ENCODE measurements around the gene BCL2L13.
"Not testable (repeated sequence)": the region's sequence is repeated elsewhere in the genome, so short reads cannot be mapped to it uniquely, and the experiment has no call there.

Gene BCL2L13

DNA sequence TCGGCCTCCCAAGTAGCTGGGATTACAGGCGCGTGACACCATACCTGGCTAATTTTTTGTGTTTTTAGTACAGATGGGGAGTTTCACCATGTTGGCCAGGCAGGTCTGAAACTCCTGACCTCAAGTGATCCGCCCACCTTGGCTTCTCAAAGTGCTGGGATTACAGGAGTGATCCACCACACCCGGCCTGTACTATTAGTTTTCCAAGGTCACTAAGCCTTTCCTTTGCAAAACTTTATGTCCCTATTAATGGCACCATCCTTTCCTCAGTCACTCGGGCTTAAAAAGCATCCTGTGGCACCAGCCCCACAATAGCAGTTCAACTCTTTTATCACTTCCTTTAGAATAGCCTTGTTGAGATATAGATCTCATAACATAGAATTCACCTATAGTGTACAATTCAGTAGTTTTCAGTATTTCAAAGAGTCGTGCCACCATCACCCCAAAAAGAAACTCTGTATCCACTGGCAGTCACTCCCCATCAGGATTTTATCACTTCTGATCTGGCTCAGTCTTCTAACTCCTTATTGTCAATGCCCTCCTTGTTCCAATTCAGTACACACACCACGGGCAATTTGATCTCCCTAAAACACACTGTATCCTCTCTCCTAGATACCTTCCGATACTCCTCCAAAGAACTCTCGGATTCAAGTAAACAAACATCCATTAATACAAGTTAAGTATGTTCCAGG, 921 bp upstream of the BCL2L13 start:
- no peak for FAIRE-seq

DNA sequence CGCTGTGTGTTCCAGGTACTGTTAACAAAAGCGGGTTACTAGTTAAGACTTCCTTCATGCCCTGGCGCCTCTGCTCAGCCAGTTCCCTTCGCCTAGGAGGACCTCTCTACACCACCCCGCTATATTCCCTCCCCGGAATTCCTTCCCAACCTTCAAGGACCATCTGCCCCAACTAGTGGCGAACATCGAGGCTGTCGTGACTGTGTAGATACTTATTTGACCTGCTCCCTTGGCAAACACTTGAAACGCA, 450 bp upstream of the BCL2L13 start:
- FAIRE-seq: no peak

DNA sequence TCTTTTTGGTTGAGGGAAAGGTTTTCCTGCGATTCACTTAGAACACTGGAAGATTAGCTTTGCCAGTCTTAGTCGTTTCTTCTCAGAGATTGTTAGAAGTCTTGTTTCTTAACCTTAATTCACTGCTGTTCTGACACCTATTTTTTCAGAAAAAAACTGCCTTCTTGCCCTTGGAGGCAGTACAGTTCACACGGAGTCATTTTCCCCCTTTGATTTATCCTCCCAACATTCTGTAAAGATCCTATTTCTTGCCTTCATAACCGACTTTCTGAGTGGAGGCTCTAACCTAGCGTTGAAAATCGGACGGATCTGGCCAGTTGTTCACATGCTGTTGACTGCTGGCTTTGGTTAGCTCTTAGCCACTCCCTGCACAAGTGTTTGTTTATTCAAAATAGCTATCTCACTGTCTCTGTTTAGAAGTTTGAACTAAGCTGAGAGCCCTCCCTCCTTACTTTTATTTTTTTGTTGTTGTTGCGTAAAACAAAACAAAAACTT, 737 bp downstream of the BCL2L13 start:
- no peak for FAIRE-seq

DNA sequence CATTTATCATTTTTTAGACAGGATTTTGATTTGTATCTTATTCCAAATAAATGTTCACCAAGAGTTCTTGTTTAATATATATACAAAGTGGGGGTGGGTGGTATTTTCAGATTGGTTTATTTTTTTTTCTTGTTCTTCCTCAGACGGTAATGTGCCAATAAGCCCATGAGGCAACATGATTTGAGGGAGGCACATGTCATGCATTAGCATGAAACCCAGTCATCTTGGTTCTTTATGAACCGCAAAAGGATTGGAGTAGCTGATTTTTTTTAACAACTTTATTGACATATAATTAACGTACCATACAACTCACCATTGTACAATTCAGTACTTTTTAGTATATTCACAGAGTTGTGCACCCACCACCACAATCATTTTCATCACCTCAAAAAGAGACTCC, 2.7 kb downstream of the BCL2L13 start:
- no peak for FAIRE-seq

DNA sequence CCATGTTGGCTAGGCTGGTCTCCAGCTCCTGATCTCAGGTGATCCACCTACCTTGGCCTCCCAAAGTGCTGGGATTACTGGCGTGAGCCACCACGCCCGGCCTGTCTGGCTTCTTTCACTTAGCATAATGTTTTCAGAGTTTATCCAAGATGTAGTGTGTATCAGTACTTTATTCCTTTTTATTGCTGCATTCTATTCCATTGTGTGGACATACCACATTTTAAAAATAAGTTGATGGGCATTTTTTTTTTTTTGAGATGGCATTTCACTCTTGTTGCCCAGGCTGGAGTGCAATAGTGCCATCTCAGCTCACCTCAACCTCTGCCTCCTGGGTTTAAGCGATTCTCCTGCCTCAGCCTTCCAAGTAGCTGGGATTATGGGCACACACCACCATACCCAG, 3.8 kb downstream of the BCL2L13 start:
- not testable (repeated sequence) for FAIRE-seq

DNA sequence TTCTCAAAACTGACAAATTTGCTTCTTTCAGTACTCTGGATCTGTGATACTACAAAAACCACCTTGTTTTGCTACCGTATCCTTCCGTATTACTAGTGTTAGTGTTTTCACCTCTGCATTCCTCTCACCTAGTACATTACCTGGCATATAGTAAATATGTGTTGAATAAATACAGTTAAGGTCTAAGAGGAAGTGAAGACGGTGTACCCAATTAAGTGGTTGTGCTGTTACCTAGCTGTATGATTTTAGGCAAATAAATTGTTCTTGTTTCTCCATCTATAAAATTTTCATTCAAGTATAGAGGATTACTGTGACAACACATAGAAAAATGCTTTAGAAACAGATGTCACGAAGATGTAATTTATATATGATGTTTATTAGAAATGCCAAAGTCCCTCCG, 8.9 kb downstream of the BCL2L13 start:
- no peak for FAIRE-seq

DNA sequence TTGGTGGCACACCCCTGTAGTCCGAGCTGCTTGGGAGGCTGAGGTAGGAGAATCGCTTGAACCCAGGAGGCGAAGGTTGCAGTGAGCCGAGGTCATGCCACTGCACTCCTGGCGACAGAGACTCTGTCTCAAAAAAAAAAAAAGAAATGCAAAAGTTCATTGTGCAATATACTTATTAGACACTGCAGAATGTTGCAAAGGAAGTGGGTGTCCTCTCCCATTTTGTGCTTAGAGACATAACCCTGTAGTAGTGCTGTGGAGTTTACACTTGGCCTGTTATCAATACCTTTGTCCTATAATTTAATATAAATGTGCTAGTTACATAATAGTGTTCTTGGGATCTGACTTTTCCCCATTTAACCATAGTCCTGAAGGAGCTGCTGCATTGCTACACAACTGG, 9.4 kb downstream of the BCL2L13 start:
- no peak for FAIRE-seq

DNA sequence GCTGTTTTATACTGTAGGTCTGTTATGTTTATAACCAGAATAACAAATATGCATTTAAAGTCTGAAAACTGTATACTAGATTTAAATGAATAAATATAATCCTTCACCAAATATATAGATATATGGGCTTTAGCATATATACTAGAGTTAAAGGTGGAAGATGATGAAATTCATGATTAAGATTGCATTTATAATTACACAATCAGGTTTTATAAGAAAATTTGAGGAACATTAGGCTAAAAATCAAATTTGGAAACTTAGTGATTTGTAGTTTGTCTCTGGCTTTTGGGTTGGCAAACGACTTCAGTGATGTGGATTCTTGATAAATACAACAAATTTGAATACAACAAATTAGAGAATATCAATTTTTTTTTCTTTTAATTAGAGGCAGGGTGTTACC, 10.0 kb downstream of the BCL2L13 start:
- no peak for FAIRE-seq

DNA sequence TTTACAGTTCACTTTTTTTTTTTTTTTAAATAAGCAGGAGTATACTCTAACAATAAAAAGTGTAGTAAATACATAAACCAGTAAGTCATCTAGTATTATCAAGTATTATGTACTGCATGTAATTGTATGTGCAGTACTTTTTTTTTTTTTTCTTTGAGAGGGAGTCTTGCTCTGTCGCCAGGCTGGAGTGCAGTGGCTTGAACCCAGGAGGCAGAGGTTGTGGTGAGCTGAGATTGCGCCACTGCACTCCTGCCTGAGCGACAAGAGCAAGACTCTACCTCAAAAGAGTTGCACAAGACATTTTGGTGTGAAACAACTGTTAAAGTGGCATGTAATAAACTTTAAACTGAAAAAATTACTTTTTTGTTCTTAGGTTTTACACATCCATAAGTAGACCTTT, 16.7 kb downstream of the BCL2L13 start:
- FAIRE-seq: no peak

DNA sequence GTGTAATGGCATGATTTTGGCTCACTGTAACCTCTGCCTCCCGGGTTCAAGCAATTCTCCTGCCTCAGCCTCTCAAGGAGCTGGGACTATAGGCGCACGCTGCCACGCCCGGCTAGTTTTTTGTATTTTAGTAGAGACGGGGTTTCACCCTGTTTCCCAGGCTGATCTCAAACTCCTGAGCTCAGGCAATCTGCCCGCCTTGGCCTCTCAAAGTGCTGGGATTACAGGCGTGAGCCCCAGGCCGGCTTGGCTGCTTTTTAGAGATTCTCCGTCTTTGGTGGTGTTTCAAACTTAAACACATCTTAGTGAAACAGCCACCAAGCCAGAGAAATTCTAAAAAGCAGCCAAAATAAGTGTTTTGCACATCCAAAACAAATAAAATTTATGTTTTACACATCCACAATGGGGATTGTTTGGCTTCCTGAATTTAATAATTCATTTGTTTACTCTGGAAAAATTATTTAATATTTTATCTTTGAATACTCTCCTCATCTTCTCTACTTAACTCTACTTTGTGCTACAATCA, 18.4 kb downstream of the BCL2L13 start:
- FAIRE-seq: no peak

DNA sequence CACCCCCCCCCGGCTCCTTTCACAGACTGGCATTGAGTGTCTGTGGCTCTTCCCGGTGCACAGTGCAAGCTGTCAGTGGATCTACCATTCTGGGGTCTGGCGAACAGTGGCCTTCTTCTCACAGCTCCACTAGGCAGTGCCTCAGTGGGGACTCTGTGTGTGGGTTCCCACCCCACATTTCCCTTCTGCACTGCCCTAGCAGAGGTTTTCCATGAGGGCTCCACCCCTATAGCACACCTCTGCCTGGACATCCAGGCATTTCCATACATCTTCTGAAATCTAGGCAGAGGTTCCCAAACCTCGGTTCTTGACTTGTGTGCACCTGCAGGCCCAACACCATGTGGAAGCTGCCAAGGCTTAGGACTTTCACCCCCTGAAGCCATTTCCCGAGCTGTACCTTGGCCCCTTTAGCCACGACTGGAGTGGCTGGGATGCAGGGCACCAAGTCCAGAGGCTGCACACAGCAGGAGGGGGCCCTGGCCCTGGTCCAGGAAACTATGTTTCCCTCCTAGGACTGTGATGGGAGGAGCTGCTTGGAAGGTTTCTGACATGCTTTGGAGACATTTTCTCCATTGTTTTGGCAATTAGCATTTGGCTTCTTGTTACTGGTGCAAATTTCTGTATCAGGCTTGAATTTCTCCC, 26.0 kb downstream of the BCL2L13 start:
- FAIRE-seq: no peak

DNA sequence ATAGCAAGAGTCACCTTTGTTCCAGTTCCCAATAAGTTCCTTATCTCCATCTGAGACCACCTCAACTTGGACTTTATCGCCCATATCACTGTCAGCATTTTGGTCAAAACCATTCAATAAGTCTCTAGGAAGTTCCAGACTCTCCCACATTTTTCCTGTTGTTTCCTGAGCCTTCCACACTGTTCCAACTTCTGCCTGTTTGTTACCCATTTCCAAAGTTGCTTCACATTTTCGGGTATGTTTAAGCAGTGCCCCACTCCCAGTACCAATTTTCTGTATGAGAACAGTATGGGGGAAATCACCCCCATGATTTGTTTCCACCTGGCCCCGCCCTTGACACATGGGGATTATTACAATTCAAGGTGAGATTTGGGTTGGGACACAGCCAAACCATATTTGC, 26.7 kb downstream of the BCL2L13 start:
- FAIRE-seq: no peak

DNA sequence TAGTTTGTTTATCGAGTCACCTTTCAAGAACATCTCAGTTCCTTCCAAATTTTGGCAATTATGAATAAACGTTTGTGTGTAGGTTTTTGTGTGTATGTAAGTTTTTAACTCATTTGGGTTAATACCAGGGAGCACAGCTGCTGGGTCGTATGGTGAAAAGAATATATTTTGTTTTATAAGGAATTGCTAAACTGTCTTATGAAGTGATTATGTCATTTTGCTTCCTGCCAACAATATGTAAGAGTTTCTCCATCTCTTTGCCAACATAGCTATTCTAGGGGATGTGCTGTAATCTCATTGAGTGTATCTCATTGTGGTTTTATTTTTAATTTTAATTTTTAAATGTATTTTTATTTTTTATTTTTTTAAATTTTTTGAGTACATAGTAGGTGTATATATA, 27.3 kb downstream of the BCL2L13 start:
- no peak for FAIRE-seq

DNA sequence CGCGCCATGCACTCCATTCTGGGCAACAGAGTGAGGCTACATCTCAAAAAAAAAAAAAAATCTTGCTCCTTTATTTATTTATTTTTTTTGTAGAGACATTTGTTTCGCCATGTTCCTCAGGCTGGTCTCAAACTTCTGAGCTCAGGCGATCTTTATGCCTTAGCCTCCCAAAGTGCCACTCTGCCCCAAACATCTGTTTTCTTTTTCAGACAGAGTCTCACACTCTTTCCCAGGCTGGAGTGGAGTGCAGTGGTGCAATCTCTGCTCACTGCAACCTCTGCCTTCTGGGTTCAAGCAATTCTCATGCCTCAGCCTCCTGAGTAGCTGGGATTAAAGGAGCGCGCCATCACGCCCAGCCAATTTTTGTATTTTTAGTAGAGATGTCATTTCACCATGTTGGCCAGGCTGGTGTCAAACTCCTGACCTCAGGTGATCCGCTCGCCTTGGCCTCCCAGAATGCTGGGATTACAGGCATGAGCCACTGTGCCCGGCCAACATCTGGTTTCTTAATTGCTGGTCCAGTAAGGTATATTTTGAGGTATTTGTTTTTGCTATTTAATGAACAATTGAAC, 33.0 kb downstream of the BCL2L13 start:
- not testable (repeated sequence) for FAIRE-seq

DNA sequence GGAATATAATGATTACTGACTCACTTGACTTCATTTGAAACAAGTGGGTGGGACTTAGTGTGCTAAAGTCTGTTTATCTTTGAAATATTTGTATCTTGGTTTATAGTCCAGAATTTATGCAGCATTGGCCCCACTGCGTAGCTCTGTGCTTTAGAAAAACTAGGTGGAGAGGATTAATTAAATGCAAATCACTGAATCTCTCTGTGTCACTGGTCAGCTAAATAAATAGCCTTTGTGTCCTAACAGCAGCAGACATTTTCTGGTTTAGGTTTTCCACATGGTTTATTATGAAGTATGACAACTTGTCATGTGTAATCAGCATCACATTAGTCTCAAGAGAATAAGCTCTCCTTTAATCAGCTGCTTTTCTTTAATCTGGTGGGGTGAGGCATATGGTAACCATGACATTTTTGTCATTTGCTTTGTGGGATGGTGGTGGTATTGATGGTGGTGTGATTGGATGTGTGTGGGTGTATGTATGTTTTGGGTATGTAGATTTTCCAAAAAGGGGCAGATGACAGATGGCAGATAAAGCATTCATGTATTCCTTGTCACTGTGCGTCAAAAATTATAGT, 33.9 kb downstream of the BCL2L13 start:
- FAIRE-seq: no peak

DNA sequence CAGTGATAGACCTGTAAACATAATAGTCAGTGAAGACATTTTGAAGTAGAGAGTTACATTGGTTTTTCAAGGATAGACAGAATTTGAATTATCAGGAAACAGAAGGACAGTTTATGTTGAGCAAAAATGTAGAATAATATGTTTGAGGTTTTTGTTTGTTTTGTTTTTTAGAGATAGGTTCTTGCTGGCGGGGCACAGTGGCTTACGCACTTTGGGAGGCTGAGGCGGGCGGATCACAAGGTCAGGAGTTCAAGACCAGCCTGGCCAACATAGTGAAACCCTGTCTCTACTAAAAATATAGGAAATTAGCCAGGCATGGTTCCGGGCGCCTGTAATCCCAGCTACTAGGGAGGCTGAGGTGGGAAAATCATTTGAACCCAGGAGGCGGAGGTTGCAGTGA, 35.6 kb downstream of the BCL2L13 start:
- FAIRE-seq: no peak

DNA sequence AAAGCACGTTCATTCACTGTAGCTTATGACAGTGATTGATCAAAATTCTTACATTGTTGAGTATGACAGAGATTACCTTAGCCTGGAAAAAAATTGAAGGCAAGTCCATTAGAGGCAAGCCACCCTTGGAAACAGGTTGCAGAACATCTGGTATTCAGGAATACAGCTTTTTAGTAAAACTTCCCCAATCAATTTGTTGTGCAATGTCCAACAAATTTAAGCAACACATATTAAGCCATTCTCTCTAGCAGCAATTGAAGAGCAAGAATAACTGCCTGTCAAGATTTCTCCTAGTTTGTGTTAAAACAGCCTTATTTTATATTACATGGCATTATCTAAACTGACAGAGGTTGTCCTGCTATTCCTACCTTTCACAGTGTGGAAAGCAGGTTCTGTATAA, 37.0 kb downstream of the BCL2L13 start:
- FAIRE-seq: no peak

DNA sequence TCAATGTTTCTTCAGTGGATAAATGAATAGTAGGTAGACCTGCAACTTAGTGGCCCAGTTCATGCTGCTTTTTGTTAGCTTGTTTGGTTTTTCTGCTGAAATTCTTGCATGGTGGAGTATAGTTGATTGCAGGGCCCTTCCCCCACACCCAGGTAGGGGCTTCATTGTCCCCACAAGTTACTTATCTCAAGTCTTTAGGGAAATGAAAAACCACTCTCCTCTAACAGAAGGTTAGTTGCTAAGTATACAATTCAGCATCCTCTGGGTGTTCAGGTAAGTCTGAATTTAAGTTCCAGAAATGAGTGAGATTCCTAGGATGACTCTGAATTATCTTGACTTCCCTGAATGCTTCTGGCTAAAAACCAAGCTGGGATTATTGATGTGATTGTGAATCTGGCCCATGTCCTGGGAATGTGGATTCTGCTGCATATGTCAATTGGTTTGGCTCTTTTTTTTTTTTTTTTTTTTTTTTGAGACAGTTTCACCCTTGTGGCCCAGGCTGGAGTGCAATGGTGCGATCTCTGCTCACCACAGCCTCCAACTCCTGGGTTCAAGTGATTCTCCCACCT, 40.3 kb downstream of the BCL2L13 start:
- no peak for FAIRE-seq

DNA sequence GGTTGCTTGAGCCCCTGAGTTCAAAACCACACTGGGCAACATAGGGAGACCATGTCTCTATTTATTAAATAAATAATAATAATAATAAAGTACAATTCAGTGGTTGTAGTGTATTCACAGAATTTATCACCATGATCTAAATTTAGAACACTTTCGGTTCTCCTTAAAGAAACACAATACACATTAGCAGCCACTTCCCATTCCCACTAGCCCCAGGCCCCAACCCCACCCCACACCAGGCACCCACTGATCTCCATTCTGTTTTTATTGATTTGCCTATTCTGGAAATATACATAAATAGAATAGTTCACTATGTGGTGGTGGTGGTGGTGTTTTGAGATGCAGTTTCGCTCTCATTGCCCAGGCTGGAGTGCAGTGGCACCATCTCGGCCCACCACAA, 45.7 kb downstream of the BCL2L13 start:
- FAIRE-seq: no peak

DNA sequence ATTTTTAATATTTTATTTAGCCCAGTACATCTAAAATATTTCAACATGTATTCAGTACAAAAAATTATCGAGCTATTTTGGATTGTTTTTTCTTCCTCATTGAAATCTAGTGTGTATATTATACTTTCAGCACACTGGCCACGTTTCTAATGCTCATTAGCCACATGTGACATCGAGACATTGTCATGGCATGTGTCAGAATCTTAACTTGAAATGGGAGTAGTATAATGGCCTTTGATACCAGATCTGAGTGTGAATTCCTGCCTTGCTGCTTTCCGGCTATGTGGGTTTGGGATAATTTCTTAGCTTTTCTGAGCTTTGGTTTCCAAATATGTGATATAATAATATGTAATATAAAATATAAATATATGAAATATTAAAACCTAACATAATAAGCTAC, 54.3 kb downstream of the BCL2L13 start:
- FAIRE-seq: no peak

DNA sequence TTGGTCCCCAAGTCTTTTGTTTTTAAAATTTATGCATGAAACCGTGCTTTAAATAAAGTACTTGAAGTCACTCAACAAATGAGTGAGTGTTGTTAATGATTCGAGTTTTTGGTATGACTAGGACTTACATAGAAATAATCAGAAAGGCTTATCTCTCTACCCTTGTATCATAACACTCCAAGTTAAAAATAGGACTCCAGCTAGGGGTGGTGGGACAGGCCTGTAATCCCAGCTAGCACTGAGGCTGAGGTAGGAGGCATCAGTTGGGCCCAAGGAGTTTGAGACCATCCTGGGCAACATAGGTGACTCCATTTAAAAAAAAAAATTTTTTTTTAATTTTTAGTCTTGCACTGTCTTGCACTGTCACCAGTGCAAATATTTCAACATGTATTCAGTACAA, 55.6 kb downstream of the BCL2L13 start:
- no peak for FAIRE-seq

DNA sequence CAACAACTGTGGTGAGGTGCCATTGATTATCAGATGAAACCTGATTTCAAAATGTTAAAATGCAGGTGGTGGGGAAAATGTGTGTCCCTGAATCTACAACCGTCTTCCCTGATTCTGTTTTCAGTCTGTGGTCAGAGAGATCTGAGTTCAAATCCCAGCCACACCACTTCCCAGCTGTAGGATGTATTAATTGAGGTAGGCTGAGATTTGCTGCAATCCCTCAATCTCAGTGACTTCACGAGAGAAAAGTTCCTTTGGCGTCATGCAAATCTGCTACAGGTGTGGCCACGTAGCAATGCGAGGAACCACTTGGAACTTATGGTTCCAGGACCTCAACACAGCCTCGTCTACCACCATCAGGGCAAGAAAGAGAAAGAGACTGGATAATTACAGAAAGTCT, 56.2 kb downstream of the BCL2L13 start:
- FAIRE-seq: no peak

DNA sequence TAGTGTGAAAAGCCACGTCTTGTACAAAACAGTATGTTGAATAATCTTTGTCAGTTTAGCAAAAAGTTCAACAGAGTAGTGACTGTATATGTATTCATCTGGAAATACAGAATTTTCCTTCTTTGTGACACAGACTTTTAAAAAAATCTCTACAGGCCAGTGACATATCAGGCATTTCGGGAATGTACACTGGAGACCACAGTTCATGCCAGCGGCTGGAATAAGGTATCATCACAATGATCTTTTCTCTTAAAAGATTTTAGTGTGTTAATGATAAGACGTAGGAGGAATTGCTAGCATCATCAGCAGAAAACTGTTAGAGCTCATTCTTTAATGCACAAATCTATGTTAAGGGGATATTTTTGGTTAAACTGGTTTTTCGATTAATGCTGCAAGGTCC, 57.4 kb downstream of the BCL2L13 start:
- FAIRE-seq: no peak

DNA sequence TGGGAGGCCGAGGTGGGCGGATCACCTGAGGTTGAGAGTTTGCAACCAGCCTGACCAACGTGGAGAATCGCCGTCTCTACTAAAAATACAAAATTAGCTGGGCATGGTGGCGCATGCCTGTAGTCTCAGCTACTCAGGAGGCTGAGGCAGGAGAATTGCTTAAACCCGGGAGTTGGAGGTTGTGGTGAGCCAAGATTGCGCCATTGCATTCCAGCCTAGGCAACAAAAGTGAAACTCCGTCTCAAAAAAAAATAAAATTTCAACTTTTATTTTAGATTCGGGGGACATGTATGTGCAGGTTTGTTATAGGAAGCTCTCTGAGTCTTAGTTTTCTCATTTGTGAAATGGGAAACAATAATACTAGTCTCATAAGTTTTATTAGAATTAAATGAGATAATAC, 58.6 kb downstream of the BCL2L13 start:
- not testable (repeated sequence) for FAIRE-seq
